ENCODE data around the gene PVRIG.
"Not testable (repeated sequence)": the region's sequence is repeated elsewhere in the genome, so short reads cannot be mapped to it uniquely, and the experiment has no call there.

The PVRIG gene

DNA sequence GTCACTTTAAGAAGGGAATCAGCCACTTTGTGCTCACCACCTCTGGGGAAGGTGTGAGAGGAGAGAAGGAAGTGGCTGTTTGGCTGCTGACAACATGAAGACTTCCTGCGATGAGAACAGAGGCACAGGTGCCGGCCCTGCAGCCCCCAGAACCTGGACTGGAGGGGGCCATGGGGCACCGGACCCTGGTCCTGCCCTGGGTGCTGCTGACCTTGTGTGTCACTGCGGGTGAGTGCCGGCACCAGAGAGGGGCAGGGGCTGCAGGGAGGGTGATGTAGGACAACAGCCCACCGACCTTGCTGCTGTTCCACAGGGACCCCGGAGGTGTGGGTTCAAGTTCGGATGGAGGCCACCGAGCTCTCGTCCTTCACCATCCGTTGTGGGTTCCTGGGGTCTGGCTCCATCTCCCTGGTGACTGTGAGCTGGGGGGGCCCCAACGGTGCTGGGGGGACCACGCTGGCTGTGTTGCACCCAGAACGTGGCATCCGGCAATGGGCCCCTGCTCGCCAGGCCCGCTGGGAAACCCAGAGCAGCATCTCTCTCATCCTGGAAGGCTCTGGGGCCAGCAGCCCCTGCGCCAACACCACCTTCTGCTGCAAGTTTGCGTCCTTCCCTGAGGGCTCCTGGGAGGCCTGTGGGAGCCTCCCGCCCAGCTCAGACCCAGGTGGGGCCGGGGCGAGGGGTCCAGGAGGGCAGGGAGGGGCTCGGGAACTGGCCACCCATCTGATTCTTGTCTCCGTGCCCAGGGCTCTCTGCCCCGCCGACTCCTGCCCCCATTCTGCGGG, at the start of gene PVRIG:
Gene PVRIG, plus strand, starts transcription at position 149 of the 785 bp plus-strand sequence. Its CDS starts 22 bp downstream, at position 171.
- not testable (repeated sequence) for DNase-seq (ENCODE audit: low spot score)

DNA sequence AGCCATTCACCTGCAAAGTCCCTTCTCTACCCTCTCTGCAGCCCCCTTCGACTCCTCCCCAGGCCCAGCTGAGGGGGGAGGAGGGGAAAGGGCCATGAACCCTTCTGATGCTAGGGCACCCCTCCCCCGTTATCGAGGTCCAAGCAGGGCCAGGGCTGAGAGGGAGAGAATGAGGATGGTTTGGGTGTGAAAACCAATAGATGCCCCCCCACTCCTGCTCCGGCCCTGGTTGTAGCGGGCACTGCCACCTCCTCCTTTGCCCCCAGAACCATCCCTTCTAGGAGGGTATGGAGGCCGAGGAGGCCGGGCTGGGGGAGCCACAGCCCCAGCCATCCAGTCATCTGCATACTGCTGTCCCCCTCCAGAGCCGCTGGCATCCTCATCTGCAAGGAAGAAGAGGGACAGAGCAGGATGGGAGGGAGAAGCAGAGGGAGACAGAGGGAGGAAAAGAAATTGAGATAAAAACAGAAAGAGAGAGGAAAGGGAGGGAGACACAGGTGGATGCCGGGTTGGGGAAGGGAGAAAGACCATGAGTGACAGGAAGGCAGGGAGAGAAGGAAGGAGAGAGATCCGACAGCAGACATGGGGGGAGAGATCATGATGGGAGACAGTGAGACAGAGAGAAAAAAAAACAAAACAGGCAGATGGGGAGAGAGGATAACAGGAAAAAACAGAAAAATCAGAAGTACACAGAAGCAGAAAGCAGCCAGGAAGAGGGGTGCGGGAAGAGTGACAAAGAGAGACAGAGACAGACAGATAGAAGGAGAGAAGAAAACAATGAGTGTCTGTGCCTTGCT, 49.5 kb upstream of the PVRIG start:
- no peak for DNase-seq (ENCODE audit: low spot score)

DNA sequence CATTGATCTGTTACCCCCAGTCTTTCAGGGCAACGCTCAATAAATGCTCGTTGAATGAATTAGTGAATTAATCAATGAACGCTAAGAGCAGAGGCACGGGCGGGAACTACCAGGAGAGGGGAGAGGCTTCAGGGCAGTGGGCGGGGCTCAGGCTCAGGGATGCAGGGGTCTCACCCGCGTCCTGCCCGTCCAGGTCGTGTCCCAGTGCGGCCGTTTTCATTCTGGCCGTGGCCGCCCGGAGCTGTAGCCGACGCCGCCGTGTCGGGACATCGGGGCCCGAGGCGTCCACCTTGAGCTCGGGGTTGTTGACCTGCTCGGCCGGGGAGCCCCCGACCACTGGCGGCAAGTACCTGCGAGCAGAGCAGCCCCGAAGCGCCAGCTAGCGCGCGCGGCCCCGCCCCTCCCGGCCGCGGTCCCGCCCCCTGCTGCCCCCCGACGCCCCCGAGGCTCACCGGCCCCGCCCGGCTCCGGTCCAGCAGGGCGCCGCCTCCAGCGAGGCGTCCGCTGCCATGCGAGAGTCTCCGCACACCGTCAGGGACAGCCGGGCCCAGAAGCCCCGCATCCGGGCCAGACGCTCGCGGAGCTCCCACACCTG, 48.6 kb upstream of the PVRIG start:
- DNase-seq (ENCODE audit: low spot score) = no peak

DNA sequence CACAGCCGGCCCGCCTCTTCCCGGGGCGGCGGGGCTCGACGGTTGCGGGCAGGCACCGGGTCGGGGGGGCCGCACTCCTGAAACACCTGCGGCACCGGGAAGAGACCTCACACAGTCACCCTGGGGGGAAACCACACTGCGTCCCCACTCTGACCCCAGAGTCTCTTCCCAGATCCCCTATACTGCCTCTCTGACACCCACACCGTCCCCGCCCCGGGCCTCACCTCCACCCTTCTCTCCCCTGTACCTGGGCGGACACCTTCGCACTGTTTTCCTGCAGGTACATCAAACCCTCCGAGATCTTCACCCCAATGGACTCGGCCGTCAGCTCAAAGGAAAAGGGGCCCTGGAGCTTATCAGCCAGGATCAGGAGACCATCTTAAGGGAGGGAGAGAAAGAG, 47.9 kb upstream of the PVRIG start:
- no peak for DNase-seq (ENCODE audit: low spot score)

DNA sequence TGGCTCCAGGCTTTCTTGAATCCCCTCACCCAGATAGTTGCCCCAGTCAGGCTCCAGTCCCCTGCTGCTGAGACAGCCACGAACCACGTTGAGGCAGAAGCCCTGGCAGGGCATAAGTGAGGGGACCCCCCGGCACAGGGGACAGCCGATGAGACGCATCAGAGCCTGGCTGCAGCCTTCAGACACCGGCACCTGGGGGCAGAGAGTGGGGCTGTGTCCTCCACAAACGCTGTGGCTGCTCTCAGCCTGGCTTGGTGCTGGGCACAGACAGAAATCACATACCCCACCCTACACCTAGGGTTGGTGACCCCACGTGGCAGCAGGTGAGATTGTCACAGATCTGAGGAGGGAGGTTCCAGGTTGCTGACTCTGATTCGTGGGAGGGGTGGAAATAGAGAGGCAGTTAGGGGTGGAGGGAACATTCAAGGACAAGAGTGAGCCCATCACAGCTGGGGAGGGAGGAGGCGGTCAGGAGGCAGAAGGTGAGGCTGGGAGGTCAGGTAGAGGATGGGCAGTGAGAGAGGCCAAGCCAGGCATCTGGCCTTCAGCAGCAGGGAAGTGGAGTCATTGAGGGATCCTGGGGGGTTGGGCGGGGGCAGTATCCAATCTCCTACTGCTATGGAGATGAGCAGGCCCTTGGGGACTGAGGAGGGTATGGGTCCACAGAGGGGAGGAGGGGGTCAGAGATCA, 45.8 kb upstream of the PVRIG start:
- no peak for DNase-seq (ENCODE audit: low spot score)

DNA sequence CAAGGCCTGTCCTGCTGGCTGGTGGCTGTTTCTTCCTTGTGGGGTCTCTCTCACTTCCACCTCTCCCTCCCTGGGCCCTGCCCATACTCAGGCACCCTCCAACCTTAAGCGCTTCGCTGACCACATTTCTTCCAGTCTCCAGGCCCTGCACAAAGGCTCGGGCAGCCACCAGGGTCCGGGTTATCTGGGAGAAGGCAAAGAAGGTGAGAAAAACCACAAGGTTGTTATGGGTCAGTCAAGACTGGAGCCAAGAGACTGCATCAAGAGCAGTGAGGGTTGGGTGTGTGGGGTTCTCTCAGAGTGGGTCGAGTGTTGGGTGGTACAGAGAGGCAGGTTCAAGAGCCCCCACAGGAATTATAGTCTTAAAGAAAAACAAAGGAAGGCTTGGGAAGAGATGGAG, 45.2 kb upstream of the PVRIG start:
- DNase-seq (ENCODE audit: low spot score) = no peak

DNA sequence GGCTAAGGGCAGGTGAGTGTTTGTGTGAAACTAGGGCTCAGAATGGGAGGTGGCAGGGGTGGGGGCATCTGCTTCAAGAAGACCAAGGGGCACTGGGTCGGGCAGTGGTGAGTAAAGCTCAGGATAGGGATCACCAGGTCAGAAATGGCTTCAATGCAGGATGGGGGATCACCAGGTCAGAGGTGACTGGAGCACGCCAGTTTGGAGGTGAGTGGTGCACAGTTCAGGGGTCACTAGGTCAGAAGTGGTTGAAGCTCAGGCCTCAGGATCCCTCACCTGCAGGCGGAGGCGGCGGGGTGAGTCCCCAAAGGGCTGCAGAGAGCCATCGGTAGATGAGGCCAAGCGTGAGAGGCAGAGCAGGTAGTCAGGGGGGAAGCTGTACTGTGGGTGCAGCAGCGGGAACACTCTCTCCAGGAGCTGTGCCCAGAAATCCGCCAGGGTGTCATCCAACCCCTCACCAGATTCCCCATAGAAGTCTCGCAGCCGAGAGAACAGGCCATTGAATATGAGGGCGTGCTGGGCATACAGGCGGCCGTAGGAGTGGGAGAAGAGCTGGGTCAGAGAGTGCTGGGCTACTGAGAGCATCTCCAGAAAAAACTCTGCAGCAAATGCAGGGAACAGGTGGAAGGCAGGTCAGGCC, 44.3 kb upstream of the PVRIG start:
- no peak for DNase-seq (ENCODE audit: low spot score)

DNA sequence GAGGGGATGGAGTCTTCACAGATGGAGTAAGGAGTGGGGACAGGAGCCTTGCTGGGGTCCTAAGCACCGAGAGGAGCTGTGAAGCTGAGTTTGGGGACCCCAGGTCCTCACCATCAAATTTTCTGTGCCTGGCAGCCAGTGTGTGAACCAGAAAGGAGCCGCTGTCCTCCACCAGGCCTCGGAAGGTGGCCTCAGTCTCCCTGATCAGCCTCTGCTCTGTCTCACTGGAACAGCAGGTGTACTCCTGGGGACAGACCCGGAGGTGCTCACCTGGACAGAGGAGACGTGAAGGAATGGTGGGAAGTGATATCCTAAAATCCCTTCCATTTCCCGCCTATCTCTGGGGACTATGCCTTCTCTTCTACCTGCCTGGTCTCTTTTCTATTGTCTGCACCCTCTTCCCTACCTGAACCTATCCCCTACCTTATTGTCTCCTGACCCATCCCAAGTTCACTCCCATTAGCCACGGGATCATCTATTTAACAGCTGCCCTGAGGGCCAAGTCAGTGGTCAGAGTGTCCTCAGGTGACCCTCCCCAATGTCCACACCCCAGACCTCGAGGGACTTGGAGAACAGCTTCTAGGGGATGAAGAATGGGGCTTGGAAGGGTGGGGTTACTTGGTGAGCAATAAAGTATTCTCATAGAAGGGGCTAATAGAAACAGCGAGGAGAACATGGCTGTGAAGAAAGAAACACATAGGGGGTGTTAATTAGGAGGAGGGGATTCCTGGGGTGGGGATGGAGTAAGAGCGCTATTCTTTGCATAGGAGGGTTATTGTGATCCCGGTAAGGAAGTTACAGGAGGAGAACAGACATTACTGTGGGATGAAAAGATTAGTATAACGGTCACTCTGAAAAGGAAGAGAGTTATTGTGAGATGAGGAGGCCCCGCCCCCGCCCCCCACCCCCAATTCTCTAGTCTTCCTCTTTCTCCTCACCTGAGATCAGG, 43.4 kb upstream of the PVRIG start:
- DNase-seq (ENCODE audit: low spot score) = no peak

DNA sequence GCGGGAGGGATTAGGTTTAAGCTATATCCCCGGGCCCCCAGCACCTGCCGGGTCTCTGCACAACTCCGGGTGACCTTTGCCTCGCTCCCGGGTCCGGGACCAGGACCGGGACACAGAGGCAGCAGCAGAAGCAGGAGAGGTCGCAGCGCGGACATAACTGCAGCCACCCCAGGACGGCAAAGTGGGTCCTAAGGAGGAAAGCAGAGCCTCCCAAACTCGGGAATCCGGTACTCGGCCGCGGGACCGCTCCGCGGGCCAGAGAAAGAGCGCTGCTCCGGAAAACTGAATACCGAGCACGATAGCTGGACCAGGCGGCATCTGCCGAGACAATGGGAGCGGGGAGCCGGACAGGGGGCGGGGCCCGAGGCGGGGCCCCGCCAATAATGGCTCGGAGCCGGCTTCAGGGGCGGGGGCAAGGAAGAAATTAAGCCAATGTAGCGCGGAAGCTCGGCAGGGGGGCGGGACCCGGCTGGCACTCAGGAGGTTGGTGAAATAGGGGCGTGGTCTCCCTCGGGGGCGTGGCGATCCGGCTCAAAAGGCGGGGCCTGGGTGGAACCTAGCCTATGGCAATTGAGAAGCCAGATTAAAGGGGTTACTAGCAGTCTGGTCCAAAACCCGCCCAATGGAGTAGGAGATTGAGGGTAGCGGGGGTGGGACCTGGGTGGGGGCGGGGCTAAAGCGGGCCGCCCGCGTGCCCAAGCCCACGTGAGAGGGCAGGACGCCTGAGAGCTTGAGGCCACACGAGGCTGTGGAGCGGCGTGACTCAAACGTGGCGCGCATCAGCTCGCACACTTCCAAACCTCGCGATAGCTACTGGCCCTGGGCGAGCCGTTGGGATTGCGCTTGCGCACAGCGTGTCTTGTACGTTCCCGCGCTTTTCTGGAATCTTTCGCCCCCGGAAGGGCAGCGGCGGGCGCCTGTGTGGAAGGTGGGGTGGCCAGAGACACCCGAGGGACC, 42.4 kb upstream of the PVRIG start, which contains the start of the genes GPC2 and STAG3:
Gene GPC2, minus strand, starts transcription at position 337 of the 957 bp plus-strand sequence. Its CDS starts 182 bp downstream, at position 155.
Gene STAG3, plus strand, starts transcription at position 874 of the 957 bp plus-strand sequence. CDS start 2,639 bp downstream, outside the sequence.
- DNase-seq (ENCODE audit: low spot score) = peak; percentile 98

DNA sequence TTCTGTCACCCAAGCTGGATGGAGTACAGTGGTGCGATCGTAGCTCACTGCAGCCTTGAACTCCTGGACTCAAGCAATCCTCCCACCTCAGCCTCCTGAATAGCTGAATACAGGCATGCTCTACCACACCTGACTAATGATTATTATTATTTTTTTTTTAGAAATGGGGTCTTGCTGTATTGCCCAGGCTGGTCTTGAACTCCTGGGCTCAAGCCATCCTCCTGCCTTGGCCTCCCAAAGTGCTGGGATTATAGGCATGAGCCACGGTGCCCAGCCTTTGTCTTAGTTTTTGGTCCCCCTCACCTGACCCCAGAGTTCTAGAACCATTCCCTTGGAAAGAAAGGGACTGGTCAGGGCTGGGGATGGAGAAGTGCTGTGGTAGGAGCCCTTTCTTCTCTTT, 39.7 kb upstream of the PVRIG start:
- DNase-seq (ENCODE audit: low spot score) = not testable (repeated sequence)

DNA sequence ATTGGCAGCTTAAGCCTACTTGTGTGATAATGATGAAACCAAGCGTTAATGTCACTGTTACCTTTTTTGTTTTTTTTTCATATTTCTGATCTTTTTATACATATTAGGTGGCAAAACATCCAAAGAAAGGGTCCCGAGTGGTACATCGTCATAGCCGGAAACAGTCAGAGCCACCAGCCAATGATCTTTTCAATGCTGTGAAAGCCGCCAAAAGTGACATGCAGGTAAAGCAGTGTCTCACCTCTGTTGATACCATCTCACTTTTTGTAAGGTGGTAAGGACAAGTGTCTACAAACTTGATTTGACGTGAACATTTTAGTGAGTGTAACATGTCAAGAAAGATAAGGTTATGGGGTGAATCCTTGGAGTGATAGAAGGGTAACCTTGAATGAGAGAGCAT, 37.1 kb upstream of the PVRIG start:
- DNase-seq (ENCODE audit: low spot score) = not testable (repeated sequence)

DNA sequence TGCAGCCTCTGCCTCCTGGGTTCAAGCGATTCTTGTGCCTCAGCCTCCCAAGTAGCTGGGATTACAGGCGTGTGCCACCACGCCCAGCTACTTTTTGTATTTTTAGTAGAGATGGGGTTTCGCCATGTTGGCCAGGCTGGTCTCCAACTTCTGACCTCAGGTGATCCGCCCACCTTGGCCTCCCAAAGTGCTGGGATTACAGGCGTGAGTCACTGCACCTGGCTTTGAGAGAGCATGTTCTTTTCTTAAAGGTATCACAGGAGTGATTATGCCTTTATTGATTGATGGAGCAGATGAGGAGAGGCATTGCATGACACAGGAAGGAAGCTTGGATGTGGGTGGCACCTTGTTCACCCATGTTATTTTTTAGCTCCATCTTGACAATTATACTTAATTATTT, 36.7 kb upstream of the PVRIG start:
- not testable (repeated sequence) for DNase-seq (ENCODE audit: low spot score)

DNA sequence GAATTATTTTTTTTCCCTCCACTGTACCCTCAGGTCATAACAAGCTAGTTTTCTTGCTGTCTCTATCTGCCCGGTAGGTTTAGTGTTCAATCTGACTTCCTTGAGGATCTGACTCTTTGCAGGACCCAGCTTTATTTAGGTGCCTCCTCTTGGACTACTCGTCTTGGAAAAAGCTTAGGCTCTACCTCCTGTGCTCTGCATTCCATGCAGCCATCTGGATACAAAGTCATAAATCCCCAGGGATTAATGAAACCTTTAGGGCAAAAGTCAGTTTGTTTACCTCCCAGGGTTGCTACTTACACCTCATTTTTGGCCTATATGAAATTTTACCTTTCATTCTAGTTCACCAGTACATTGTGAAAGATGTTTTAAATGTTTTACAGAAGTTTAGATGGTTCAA, 34.0 kb upstream of the PVRIG start:
- no peak for DNase-seq (ENCODE audit: low spot score)

DNA sequence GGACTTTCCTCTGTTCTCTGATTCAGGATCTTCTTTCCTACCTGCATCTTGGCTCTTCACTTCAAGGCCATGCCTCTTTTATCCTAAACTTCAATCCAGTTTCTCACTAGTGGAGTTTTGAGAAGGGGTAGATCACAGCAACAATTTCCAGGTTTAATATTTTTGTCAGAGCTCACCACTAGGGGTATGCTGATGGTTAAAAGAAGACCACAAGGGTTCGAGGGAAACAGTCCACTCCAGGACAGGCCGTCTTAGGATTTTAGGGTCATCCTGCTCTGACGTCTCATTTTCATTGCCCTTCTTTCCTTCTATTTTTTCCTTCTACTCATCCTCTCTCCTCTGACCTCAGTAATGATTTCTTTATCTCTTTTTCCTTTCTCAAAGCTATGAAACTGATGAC, 30.7 kb upstream of the PVRIG start:
- no peak for DNase-seq (ENCODE audit: low spot score)

DNA sequence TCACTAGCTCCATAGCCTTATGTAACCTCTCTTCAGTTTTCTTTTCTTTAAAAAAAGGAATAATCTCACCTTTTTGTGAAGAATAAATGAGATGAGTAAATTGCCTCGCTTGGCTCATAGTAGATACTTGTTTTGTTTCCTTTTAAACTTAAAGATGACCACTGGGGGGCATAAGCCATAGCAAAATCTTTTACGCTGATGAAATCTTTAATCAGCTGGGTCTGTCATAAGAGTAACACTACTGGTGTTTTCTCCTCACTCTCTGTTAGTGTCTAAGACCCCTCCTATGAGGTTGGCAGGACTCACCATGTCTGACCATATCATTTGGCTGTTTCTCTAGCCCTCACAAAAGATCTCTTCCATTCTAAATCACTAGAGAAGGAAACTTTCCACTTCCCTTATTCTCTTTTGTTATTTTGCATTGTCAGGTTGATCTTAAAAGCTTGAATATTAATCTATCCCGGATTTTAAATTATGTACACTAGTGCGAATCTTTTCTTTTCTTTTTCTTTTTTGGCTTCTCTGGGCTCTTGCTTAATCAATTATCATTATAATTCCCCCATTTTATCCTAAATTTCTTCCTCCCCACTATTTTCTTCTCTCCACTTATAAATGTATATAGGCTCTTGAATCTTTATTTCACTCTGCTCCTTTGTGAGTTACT, 29.6 kb upstream of the PVRIG start:
- DNase-seq (ENCODE audit: low spot score) = no peak

DNA sequence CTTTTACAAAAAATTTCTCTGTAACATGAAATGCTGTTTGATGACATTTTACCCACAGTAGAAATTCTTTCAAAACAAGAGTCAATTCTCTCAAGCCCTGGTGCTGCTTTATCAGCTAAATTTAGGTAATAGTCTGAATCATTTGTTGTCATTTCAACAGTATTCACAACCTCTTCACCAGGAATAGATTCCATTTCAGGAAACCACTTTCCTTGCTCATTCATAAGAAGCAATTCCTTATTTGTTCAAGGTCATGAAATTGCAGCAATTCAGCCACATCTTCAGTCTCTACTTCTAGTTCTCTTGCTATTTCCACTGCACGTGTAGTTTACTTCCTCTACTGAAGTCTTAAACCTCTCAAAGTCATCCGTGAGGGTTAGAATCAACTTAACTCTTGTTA, 28.0 kb upstream of the PVRIG start:
- DNase-seq (ENCODE audit: low spot score) = no peak

DNA sequence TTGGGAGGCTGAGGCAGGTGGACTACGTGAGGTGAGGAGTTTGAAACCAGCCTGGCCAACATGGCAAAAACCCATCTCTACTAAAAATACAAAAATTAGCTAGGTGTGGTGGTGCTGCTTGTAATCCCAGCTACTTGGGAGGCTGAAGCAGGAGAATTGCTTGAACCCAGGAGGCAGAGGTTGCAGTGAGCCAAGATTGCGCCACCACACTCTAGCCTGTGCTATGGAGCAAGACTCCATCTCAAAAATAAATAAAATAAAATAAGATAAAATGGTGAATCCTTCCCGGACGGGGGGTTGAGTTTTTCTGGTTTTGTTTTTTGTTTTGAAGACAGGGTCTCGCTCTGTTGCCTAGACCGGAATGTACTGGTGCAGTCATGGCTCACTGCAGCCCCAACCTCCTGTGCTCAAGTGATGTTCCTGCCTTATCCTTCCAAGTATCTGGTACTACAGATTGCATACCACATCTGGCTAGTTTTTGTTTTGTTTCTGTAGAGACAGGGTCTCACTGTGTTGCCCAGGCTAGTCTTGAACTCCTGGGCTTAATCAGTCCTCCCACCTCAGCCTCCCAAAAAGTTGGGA, 27.4 kb upstream of the PVRIG start:
- DNase-seq (ENCODE audit: low spot score) = not testable (repeated sequence)

DNA sequence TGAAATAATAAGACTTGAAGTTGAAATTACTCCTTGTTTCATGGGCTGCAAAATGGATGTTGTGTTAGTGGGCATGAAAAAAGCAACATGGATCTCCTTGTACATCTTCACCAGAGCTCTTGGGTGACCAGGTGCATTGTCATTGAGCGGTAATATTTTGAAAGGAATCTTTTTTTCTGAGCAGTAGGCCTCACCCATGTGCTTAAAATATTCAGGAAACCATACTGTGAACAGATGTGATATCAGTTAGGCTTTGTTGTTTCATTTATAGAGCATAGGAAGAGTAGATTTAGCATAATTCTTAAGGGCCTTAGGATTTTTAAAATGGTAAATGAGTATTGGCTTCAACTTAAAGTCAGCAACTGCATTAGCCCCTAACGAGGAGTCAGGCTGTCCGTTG, 26.8 kb upstream of the PVRIG start:
- no peak for DNase-seq (ENCODE audit: low spot score)

All from COLO829 (cell line).